ENCODE results near the gene ZNF784. TPM values are rescaled to one million over a fixed set of nuclear protein-coding genes. Genes with fewer than 3 reads are reported as not detected.

Gene ZNF784
- total and polyA plus RNA-seq, 4 donors = 0.79 to 6.0 (median 3.8) TPM

GRCh38 chr19:55656988-55657747 lies 32.8 kb upstream of the ZNF784 start:
- Histone ChIP-seq H3K27ac (ENCODE audit: low read depth in 1 of 2, low read length in 2 of 2) (no peak overlapping the region), H3K4me3 (ENCODE audit: low read depth in 1 of 3, low read length in 3 of 3) (peak overlapping the region in 1 of 3 donors; percentile 8)
- TF ChIP-seq HNF4G (IDR thresholded peaks at IDR 0.05) (no peak), RAD21 (IDR thresholded peaks at IDR 0.05) (no peak), REST (IDR thresholded peaks at IDR 0.05) (no peak), TAF1 (conservative IDR thresholded peaks at IDR 0.05) (no peak), SP1 (IDR thresholded peaks at IDR 0.05) (no peak), RXRA (IDR thresholded peaks at IDR 0.05) (no peak), JUND (IDR thresholded peaks at IDR 0.05) (no peak), EGR1 (IDR thresholded peaks at IDR 0.05; ENCODE audit: low read depth in 2 of 2) (no peak), HNF4A (conservative IDR thresholded peaks at IDR 0.05) (no peak), FOXA1 (IDR thresholded peaks at IDR 0.05) (no peak)

GRCh38 chr19:55656552-55656951 lies 32.2 kb upstream of the ZNF784 start:
- DNase-seq (ENCODE audit: low spot score) = no peak
- H3K9me3 ChIP-seq (ENCODE audit: control insufficient read depth in 4 of 4, low read length in 3 of 4) = no peaks in the 10 kb centered on the region
- H3K9ac ChIP-seq (ENCODE audit: low read depth in 1 of 2, low read length in 2 of 2) = peak overlapping the region in 1 of 2 donors; percentile 74
- 54% methylated on average over 7 of the region's 7 CpGs for WGBS
- H3K4me1 ChIP-seq (ENCODE audit: control insufficient read depth in 4 of 4, insufficient read depth in 4 of 4, low read length in 3 of 4) = peaks cover 8 to 40% (median 36%) of the 10 kb centered on the region in 4 donors
- H3K4me3 ChIP-seq (ENCODE audit: low read depth in 1 of 3, low read length in 3 of 3) = peak overlapping the region; percentile 87 to 94 (median 89)
- H3K36me3 ChIP-seq (ENCODE audit: control insufficient read depth in 4 of 4, insufficient read depth in 3 of 4, low read depth in 1 of 4, low read length in 3 of 4) = peaks cover 1 to 14% (median 8%) of the 10 kb centered on the region in 4 donors
- no peak overlapping the region for H3K27ac ChIP-seq (ENCODE audit: low read depth in 1 of 2, low read length in 2 of 2)
- H3K27me3 ChIP-seq (ENCODE audit: control insufficient read depth in 4 of 4, insufficient read depth in 4 of 4, low read length in 3 of 4) = no peaks in the 10 kb centered on the region
- TF ChIP-seq TAF1 (conservative IDR thresholded peaks at IDR 0.05) = no peak
- TF ChIP-seq NR2F2 (IDR thresholded peaks at IDR 0.05) = no peak
- TF ChIP-seq MAX (IDR thresholded peaks at IDR 0.05) = no peak
- TF ChIP-seq GABPA (IDR thresholded peaks at IDR 0.05 in 1 of 2, conservative IDR thresholded peaks at IDR 0.05 in 1 of 2) = no peak
- no peak for TF ChIP-seq YY1 (IDR thresholded peaks at IDR 0.05)
- TF ChIP-seq FOXA2 (IDR thresholded peaks at IDR 0.05) = no peak

More at GRCh38 chr19:55656988-55657747, 32.8 kb upstream of the ZNF784 start:
- no peaks in the 10 kb centered on the region for H3K27me3 ChIP-seq (ENCODE audit: control insufficient read depth in 4 of 4, insufficient read depth in 4 of 4, low read length in 3 of 4)
- no peak for DNase-seq (ENCODE audit: low spot score)
- peaks cover 8 to 40% (median 36%) of the 10 kb centered on the region in 4 donors for H3K4me1 ChIP-seq (ENCODE audit: control insufficient read depth in 4 of 4, insufficient read depth in 4 of 4, low read length in 3 of 4)
- peaks cover 6 to 19% (median 11%) of the 10 kb centered on the region in 4 donors for H3K36me3 ChIP-seq (ENCODE audit: control insufficient read depth in 4 of 4, insufficient read depth in 3 of 4, low read depth in 1 of 4, low read length in 3 of 4)
- no peaks in the 10 kb centered on the region for H3K9me3 ChIP-seq (ENCODE audit: control insufficient read depth in 4 of 4, low read length in 3 of 4)
- H3K9ac ChIP-seq (ENCODE audit: low read depth in 1 of 2, low read length in 2 of 2) = no peak overlapping the region
- 56% methylated on average over 18 of the region's 18 CpGs for WGBS

GRCh38 chr19:55655648-55656040 lies 31.3 kb upstream of the ZNF784 start:
- DNase-seq (ENCODE audit: low spot score) = no peak
- Histone ChIP-seq H3K4me1 (ENCODE audit: control insufficient read depth in 4 of 4, insufficient read depth in 4 of 4, low read length in 3 of 4) (peaks cover 8 to 40% (median 36%) of the 10 kb centered on the region in 4 donors), H3K4me3 (ENCODE audit: low read depth in 1 of 3, low read length in 3 of 3) (peak overlapping the region; percentile 87 to 94 (median 89)), H3K9ac (ENCODE audit: low read depth in 1 of 2, low read length in 2 of 2) (peak overlapping the region; percentile 74 to 97), H3K27me3 (ENCODE audit: control insufficient read depth in 4 of 4, insufficient read depth in 4 of 4, low read length in 3 of 4) (no peaks in the 10 kb centered on the region), H3K9me3 (ENCODE audit: control insufficient read depth in 4 of 4, low read length in 3 of 4) (no peaks in the 10 kb centered on the region), H3K27ac (ENCODE audit: low read depth in 1 of 2, low read length in 2 of 2) (peak overlapping the region; percentile 99), H3K36me3 (ENCODE audit: control insufficient read depth in 4 of 4, insufficient read depth in 3 of 4, low read depth in 1 of 4, low read length in 3 of 4) (peaks cover 0 to 7% (median 2%) of the 10 kb centered on the region in 4 donors)
- 1% methylated on average over 19 of the region's 19 CpGs for WGBS
- TF ChIP-seq RXRA (IDR thresholded peaks at IDR 0.05) (no peak), JUND (IDR thresholded peaks at IDR 0.05) (no peak), NR2F2 (IDR thresholded peaks at IDR 0.05) (no peak), FOXA1 (IDR thresholded peaks at IDR 0.05) (no peak), REST (IDR thresholded peaks at IDR 0.05) (no peak), HNF4A (conservative IDR thresholded peaks at IDR 0.05) (no peak), ATF3 (IDR thresholded peaks at IDR 0.05) (no peak), YY1 (IDR thresholded peaks at IDR 0.05) (no peak), ZBTB33 (IDR thresholded peaks at IDR 0.05) (no peak), SP1 (IDR thresholded peaks at IDR 0.05) (no peak), MAX (IDR thresholded peaks at IDR 0.05) (no peak)
